GM18508 (cell line): ENCODE data around the gene SLC6A9.

Experiments used
- ATAC-seq: cut with Tn5 transposase; IDR thresholded peaks from one replicate; pipeline ENCODE4 v1.9.1; 2021; ENCODE audit warnings: moderate number of reproducible peaks; ENCODE audit not compliant: insufficient read depth, unreplicated experiment

The SLC6A9 gene

DNA sequence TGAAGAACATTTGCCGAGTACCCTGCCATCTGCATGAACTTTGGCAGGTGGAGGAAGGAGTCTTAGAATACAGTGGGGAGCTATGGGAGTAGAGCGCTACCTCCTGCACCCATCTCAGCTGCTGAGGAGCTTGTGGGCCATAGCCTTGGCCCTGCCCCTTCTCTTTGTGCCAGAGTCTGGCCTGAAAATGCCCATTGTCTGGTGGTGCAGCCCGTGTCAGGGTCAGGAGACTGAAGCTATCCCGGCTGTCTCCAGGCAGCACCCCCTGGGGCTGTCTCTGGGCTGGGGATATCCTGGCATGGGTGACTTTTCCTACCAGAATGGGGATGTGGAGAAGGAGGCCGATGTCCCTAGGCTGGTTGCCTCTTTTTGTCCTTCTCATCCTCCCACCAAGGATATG, 77.2 kb downstream of the SLC6A9 start:
- no peak for ATAC-seq

DNA sequence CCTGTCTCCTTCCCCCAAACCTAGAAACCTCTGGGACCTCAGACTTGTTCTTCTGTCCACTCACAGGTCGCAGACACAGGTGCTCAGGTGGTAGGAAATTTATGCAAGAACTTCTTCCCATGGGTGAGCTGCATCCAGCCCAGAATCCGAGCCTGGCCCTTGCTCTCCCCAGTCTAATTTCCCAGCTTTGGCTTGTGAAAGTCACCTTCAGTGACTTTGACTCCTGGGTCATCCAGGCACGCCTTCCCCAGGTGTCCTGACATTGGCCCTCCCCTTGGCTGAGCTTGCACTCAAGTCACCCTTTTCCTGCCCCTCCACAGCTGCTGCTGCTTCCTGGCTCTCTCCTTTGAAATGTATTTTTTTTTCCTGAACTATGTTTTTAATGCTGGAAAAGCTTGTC, 77.9 kb downstream of the SLC6A9 start:
- no peak for ATAC-seq

DNA sequence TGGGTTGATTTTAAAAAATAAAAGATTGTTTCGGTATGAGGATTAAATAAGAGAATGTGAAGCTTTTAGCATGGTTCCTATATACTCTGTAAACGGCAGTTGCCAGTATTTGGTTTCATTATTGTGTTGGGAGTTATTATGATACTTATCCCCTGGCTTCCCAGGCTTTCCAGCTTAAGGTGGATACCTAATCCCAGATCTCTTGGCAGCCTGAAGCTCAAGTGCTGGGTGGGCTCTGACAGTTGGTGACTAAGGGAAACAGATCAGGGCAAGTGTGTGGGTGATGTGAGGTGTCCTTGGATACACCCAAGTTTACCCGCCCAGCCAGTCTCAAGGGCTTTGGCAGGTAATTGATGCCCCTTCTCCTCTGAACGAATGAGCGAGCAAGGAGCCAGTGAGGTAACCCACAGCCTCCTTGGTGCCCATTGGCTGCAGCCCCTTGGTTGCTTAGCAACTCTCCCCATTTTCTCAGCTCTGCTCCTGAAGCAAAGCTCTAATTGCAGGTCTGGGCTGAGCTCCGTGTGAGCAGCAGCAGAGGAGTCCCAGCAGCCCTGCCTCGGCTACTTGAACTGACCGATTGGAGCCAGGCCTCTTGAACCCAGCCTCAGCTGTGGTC, 78.4 kb downstream of the SLC6A9 start:
- ATAC-seq, result no peak

DNA sequence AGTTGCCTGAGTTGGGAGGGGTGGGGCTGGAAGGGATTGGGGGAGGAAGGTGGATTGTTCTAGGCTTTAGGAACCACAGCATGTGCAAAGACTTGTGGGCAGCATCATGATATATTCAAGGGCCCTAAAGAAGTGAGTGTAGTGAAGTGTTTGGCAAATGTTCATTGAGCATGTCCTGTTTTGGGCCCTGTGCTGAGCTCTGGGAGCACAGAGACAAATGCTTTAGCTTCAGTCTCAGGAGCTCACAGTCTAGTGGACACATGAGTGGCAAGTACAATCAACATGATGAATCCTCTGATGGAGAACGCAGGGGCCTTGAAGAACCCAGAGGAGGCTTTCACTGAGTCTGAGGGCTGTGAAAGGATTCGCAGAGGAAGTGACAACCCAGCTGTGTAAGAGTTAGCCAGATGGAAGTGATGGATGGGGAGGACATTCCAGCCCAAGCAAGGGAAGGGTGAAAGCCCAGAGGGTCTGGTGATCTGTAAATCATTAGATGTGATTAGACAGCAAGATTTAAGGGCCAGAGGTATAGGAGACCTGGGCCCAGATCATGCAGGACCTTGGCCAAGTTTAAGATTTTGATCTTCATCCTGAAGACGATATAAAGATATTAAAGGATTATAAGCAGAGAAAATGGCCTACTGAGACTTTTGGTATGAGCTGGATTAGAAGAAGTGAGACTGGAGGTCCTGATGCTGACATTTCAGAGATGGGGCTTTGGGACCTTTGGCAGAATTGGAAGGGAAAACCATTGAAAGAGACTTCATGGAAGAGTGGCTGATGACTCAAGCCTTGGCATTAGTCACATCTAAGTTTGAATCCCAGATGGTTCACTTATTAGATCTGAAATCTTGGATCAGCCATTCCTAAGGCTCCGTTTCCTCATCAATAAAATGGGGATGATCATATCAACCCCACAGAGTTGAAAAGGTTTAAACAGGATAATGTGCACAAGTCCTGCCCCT, 80.0 kb downstream of the SLC6A9 start:
- no peak for ATAC-seq

DNA sequence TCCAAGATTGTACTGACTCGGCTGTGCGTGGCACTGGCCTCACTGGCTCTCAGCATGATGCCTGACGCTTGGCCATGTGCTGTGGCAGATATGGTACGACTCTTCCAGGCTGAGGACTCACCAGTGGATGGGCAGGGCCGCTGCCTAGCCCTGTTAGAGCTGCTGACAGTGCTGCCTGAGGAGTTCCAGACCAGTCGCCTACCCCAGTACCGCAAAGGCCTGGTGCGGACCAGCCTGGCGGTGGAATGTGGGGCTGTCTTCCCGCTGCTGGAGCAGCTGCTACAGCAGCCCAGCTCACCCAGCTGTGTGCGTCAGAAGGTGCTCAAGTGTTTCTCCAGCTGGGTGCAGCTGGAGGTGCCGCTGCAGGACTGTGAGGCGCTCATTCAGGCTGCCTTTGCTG, 81.6 kb downstream of the SLC6A9 start:
- no peak for ATAC-seq

- no peak for ATAC-seq
These were observed 83.3 kb downstream of the SLC6A9 start for GRCh38 chr1:43947874-43948437.

- ATAC-seq, result no peak
These were observed 84.0 kb downstream of the SLC6A9 start for GRCh38 chr1:43947061-43947873.
